Bronchial epithelial cell (primary cell): Measurements from ENCODE around the gene SHC4. TPM values are rescaled to one million over a fixed set of nuclear protein-coding genes. Genes with fewer than 3 reads are reported as not detected.

Experiments used
- DNase-seq: peaks from one replicate; pipeline ENCODE4 v3.0.0-alpha.2; 2010; ENCODE audit warnings: low read depth
- FAIRE-seq: peaks from 2 replicates; lab custom pipeline; 2011; peaks lifted over from hg19 to GRCh38; lab: Jason Lieb, UNC
- H3K27me3 ChIP-seq: 2 replicates; pipeline ENCODE4 v1.5.1; 2011; ENCODE audit warnings: low read length; ENCODE audit not compliant: control insufficient read depth, insufficient read depth
- H3K36me3 ChIP-seq: 2 replicates; pipeline ENCODE4 v1.5.1; 2011; ENCODE audit warnings: low read length; ENCODE audit not compliant: control insufficient read depth, insufficient read depth
- H3K4me3 ChIP-seq: 2 replicates; pipeline ENCODE4 v1.5.1; 2011; ENCODE audit warnings: mild to moderate bottlenecking, low read depth, low read length, control low read depth
- CTCF ChIP-seq: IDR thresholded peaks from 2 replicates; pipeline ENCODE4 v1.5.1; 2011; ENCODE audit warnings: mild to moderate bottlenecking, moderate library complexity, low read length, control low read depth, inconsistent platforms; ENCODE audit not compliant: insufficient read depth, severe bottlenecking
- total RNA-seq: library from RNA; depleted of rRNA; stranded (reverse); fragments of >200 nt; gene quantifications from 2 replicates; pipeline ENCODE4 v1.2.1, GENCODE V29; 2014

SHC4 gene
- total RNA-seq, 1 donor from 2014 or later = under 0.01 TPM

DNA sequence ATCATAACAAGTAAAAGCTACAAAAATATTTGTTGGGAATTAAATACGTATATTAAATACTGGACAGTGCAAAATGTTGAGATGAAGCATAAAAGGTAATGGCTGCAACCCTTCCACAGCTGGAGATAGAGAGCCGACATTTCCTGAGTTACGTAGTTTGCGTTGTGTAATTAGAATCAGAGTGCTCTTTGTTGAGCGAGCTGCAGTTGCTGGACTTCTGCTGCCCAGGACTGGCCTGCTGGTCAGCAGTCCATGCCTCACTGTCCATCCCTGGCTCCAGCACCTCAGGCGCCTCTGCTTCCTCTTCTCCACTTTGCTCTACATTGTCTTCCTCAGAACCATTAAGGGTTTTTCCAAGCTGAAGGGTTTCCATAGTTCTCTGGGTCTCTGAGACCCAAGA is 28.4 kb upstream of the SHC4 start:
- DNase-seq = no peak
- no peak for TF ChIP-seq CTCF
- H3K36me3 ChIP-seq = peaks cover 4% of the 10 kb centered on the region
- no peaks in the 10 kb centered on the region for H3K27me3 ChIP-seq
- no peak overlapping the region for H3K4me3 ChIP-seq
- no peak for FAIRE-seq

DNA sequence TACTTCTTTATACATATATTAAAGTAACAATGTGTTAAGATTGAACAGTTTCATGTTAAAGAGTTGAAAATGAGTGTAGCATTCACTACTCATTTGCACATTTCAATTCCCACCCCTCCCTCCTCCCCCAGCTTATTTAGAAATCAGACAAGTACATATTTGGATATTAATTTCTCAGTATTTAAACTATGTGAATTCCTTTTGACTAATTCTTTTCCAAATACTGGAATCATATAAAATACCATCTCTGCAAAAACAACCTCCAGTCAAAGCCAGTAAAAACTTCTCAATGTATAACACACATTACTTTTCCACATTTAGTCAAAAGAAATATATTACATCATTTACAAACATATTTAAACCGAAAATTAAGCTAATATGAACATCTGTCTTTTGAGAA is 25.5 kb upstream of the SHC4 start:
- no peak for DNase-seq
- TF ChIP-seq CTCF = no peak
- no peak for FAIRE-seq
- Histone ChIP-seq H3K4me3 (no peak overlapping the region), H3K36me3 (peaks cover 4% of the 10 kb centered on the region), H3K27me3 (no peaks in the 10 kb centered on the region)

DNA sequence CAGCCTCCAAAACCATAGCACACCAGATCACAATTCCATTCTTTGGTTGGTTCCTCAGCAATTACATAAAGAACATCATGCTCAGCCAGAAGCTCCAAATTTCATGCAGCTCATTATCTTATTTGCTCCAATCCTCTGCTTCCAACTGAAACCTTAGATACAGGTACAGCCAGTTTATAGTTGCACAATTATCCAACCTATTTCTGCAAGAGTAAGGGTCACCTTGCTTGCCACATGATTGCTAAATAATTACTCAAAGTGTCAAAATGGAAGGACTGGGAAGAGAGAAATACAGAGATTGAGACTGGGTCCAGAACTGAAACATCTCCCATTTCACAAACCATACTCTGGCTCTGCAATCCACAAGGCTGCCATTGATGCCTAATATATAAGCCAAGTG is 23.4 kb upstream of the SHC4 start:
- H3K4me3 ChIP-seq = no peak overlapping the region
- FAIRE-seq = no peak
- no peak for DNase-seq
- no peaks in the 10 kb centered on the region for H3K27me3 ChIP-seq
- TF ChIP-seq CTCF = no peak
- H3K36me3 ChIP-seq = peaks cover 1% of the 10 kb centered on the region

DNA sequence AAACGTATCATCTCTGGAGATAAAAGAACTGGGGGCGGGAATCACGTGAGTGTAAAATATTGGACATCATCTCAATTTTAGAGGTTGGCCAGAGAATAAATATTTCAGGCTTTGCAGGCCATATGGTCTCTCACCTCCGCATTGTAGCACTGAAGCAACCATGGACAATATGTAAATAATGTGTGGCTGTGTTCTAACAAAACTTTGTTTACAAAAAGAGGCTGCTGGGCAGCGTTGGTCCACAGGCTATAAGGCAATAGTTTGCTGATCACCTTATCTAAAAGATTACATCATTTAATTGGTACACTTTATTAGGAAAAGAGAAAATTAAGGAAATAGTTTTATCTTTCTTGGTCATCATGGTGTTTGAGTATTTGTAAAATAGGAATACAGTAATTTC is 22.5 kb upstream of the SHC4 start:
- Histone ChIP-seq H3K4me3 (no peak overlapping the region), H3K36me3 (no peaks in the 10 kb centered on the region), H3K27me3 (no peaks in the 10 kb centered on the region)
- DNase-seq (no peak), FAIRE-seq (no peak)
- TF ChIP-seq CTCF = no peak

- H3K4me3 ChIP-seq = no peak overlapping the region
- TF ChIP-seq CTCF = no peak
- FAIRE-seq = no peak
- no peak for DNase-seq
- H3K27me3 ChIP-seq = no peaks in the 10 kb centered on the region
- no peaks in the 10 kb centered on the region for H3K36me3 ChIP-seq
Observed at GRCh38 chr15:48985516-48985915, 21.8 kb upstream of the SHC4 start.

- DNase-seq = no peak
- TF ChIP-seq CTCF = no peak
- Histone ChIP-seq H3K27me3 (no peaks in the 10 kb centered on the region), H3K4me3 (no peak overlapping the region), H3K36me3 (no peaks in the 10 kb centered on the region)
- no peak for FAIRE-seq
Observed at GRCh38 chr15:48984811-48985352, 21.2 kb upstream of the SHC4 start.
